Raji (cell line): ENCODE results near the gene ALDH1L2.

Experiments
- POLR2A ChIP-seq: IDR thresholded peaks from 2 replicates; pipeline ENCODE4 v1.6.1; 2011; ENCODE audit warnings: low read depth, low read length, control low read depth; ENCODE audit not compliant: insufficient read depth

ALDH1L2 gene

DNA sequence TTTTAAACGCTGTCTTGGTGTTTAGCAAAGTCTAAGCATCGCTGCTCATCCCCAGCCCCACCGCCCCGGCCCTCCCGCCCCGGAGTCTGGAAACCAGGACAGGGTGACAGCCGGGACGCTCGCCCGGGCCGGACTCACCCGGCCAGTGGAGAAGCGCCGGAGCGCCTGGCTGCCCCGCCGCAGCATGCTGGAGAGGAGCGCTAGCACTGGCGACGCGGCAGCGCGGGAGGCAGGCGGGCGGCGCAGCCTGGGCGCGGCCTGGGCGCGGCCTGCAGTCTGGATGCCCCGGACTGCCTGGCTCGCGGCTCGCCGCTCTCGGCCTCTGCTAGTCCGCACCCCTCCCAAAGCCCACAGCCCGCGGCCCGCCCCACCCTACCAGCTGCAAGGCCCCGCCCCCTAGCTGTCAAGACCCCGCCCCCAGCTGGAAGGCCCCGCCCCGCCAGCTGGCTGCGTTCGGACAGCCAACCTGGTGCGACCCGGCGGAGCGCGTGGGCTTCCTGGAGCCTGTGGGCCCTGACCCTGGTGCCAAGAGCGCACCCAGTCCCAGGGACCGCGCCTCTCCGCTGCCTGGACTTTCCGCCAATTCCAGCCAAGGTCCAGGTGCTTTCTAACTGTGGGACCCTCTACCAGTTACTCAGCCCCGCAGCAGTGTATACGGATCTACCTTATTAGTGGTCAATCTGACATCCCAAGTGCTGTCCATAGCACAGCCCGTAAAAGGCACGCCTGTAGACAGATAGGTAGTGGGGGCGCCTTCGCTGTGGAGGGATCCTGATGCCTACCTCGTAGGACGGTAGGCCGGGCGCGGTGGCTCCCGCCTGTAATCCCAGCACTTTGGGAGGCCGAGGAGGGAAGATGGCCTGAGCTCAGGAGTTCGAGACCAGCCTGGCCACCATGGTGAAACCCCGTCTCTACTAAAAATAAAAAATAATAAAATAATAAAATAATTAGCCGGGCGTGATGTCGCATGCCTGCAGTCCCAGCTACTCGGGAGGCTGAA, at the start of gene ALDH1L2:
TSS of gene ALDH1L2 (minus strand) at position 208 of the 1,000 bp plus-strand sequence. CDS start at position 186, 22 bp downstream.
- no peak for TF ChIP-seq POLR2A

DNA sequence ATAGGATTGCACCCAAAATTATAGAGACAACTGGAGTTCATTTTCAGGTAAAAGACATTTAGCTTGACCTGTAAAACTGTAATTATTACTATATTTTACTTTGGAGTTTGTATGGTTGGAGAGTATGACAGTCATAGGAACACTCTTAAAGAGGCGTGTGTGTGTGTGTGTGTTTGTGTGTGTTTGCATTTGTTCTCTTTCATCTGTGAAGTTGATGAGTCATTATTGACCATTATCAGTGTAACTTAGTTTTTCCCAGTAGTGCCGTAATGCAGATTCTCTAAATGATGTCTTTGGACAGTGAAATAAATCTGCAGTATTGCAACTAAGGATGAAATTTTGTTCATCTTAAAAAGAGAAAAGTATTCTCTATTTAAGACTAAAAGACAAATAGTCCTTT, 36.3 kb upstream of the ALDH1L2 start:
- TF ChIP-seq POLR2A = no peak

DNA sequence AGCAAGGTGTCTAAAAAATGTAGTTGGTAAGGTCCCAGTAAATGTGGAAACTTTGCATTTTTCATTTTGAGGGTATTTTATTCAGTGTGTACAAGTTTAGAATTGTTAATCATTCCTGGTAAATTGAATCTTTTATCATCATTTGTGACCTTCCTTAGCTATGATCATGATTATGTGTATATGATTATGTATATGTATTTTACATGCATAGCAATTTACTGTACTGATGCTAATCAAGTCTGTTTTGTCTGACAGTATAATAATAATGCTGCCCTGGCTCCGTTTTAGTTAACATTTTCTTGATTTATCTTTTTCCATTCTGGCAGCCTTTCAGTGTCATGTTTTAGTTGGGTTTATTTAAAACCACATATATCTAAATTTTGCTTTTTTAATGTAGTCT, 32.7 kb upstream of the ALDH1L2 start:
- TF ChIP-seq POLR2A = no peak

DNA sequence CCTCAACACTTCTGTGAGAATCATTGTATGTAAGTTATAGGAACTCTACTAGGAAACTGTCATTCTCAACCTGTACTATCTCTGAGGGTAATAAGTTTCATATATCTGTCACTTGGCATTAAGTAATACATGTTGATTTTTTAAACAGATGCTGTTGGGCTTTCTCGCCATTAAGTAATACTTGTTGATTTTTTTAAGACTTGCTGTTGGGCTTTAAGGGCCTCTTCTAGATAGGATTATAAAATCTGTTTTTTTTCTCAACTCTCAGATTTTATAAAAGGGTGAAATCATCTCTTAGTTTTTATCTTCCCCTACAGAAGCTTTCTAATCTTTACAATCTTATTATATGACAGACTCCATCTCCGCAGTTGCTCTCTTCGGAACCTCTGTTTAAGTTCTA, 28.8 kb upstream of the ALDH1L2 start:
- no peak for TF ChIP-seq POLR2A

DNA sequence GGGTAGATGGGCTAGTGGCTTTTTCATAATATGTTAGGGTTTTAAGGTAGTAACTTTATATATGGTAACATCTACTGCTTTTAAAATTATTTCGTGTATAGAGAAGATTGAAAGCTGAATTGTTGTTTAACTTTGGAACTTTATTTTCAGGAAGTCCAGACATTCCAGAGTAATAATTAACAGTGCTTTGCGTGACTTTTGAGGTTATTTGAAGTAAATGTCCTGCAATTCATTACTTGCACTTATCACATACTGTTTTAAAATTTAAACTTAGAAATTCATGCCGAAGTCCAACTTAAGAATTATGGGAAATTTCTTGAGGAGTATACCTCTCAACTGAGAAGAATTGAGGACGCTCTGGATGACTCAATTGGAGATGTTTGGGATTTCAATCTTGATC, 26.6 kb upstream of the ALDH1L2 start:
- no peak for TF ChIP-seq POLR2A

DNA sequence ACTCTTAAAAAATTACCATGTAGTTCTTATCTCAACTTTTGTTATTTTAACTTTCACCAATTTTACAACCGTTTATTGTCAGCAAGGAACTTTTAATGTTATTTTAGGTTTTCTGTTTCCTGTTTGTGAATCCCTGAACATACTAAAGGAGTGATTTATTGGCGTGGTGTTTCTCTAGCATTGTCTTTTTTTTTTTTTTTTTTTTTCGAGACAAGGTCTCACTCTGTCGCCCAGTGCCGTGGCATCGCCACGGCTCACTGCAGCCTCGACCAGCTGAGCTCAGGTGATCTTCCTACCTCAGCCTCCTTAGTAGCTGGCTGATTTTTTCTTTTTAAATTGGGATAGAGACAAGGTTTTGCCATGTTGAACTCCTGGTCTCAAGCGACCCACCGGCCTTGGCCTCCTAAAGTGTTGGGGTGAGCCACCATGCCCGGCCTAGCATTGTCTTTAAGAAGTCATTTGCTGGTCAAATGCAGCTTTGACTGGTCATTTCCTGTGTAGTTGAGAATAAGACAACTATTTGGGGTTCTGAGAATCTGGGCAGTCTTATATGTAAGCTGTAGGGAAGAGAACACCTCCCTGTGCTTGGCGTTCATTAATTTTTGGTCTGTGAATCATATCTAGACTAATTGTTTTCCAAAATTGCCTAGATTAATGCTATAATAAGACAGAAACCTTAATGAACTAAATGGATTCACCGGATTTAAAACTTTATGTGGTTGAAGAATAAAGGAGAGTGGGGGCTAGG, 25.4 kb upstream of the ALDH1L2 start:
- no peak for TF ChIP-seq POLR2A

DNA sequence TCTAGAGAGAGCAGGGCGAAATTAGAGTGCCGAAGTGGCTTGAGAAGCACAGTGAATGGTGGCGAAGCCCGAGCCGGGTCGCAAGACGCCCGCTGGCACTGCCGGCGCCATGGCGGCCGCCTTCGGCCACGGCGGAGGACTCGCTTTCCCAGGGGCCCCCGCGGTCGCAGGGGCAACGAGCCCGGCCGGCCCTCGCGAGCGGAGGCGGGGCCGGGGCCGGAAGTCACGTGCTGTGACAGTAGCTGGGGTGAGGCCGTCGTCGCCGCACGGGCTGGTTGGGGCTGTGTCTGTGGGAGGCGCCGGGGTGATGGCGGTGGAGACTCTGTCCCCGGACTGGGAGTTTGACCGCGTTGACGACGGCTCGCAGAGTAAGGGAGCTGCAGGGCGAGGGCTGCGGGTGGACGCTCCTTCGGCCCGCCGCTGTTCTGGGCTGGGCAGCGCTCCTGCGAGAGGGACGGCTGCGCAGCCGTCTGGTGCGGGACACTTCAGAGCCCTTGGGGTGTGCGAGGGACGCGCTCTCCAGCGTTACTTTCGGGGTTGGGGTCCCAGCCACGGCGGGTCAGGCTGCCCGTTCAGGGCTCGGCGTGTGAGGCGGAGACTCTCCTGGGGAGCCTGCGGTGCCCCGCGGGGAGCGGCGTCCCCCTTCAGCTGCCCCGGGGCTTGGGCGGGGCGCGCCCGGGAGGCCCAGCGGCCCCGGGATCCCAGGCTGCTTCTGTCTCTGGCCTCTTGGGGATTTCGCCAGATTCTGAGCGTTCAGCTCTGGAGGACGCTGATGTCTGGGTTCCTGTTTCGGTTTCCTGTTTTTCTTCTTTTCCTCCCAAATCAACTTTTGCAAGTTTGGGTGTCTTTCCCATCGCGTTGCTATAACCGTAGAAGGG, 23.5 kb upstream of the ALDH1L2 start, which contains the start of gene WASHC4:
TSS of gene WASHC4 (plus strand) at position 238 of the 878 bp plus-strand sequence. CDS start at position 308, 70 bp downstream.
- TF ChIP-seq POLR2A = peak; percentile 99

DNA sequence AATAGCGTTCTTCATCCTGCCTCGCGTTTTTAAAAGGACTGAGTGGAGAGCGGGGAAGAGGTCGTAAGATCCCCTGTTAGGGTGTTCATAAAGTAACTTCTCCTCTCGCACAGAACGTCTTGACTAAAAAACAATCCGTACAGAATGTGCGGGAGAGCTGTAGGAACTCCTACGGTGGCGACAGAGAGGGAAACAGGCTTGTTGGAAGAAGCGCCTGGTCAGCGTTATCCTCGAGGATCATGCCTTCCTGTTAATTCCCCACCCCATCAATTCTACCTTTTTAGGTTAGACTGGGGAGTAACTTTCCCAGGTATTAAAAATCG, 22.9 kb upstream of the ALDH1L2 start:
- no peak for TF ChIP-seq POLR2A

DNA sequence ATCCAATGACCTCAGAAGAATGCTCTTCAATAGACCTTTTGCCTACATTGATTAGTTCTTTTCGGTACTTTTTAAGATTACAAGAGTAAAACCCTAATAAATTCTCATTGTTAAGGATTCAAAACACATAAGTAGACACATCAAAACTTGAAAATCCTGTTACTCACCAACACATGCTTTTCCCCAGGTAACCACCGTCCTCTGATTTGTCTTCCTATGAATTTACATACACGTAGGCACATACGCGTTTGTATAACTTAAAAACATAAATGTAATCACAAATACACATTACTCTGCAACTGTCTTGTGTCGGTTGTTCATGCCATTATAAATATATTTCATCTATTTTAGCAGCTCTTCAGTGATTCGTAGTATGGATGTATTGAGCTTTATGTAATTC, 22.4 kb upstream of the ALDH1L2 start:
- TF ChIP-seq POLR2A = no peak

DNA sequence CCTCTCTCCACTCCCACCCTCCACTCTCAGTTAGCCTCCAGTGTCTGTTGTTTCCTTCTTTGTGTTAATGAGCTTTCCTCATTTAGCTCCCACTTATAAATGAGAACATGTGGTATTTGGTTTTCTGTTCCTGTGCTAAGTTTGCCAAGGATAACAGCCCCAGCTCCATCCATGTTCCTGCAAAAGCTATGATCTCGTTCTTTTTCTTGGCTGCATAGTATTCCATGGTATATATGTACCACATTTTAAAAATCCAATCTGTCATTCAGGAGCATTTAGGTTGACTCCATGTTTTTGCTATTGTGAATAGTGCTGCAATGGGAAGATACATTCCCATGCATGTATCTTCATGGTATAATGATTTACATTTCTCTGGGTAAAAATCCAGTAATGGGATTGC, 20.5 kb upstream of the ALDH1L2 start:
- TF ChIP-seq POLR2A = no peak

DNA sequence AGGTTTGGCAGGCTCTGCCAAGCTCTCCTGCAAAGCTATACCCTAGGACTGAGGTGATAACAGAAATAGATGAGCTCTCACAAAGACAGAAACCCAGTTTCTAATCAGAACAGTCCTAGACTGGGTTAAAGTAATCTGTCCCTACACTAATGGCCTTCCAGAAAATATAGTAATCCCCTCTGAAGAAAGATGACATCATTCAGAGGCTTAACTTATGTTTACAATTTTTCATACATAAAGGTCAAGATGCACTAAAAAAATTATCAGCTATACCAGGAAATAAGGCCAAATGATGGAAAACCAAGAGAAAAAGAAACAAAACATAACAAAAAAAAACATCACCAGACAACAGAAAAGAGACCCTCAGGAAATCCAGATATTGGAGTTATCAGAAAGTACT, 18.4 kb upstream of the ALDH1L2 start:
- no peak for TF ChIP-seq POLR2A

DNA sequence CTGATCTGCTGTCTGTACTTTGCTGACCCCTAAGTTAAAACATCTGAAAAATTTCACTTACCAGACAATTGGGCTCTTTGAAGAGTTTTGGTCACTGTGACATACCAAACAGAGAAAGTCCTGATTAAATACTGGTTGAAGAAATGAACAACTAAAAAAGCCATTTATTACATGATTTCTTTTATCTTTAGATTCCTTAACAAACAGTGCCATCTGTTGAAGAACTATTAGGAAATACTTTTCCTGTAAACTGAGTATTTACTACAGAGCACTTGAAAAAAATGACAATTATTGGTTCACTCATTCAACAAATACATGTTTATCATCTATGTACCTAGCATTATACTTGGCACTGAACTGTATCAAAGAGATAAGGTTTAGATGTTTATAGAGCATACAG, 16.7 kb upstream of the ALDH1L2 start:
- TF ChIP-seq POLR2A = no peak

DNA sequence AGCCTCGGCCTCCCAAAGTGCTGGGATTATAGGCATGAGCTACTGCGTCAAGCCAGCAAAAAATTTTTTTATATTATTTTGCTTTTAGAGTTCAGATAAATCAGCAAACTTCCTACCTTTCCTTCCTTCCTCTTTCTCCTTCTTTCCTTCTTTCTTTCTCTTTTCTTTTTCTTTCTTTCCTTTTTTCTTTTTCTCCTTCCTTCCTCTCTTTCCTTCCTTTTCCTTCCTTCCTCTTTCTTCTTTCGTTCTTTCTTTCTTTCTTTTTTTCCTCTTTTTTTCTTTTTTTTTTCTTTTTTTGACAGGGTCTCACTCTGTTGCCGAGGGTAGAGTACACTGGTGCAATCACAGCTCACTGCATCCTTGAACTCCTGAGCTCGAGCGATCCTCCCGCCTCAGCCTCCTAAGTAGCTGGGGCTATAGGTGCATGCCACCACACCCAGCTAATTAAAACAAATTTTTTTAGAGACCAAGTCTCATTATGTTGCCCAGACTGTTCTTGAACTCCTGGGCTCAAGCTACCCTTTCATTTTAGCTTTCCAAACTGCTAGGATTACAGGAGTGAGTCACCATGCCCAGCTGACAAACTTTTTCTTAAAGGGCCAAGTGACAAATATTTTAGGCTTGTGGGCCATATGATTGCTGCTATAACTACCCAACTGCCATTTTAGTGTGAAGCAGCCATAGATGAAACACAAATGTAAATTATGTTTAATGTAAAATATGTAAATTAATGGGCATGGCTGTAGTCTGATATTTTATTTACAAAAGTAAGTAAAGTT, 16.1 kb upstream of the ALDH1L2 start:
- no peak for TF ChIP-seq POLR2A

DNA sequence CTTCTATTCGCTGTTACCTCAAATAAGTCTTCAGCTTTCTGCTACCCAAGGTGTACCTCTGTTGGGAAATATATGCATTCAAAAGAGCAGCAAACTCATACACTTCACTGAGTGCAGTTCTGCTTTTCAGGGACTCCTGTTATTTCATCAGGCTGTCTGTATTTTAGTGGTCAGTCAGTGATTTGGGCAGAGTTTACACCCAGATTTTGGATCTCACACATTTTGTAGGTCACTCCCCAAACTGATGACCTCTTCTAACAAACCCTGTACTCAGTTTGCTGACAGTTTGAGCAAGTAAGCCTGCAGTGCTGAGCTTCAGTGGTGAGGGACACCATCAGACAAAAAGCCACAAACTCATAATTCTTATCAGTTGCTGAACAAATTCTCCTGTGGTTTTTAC, 15.1 kb upstream of the ALDH1L2 start:
- TF ChIP-seq POLR2A = no peak
